GM23338 (cell line): ENCODE results near the gene CDH19. TPM values are rescaled to one million over a fixed set of nuclear protein-coding genes. Genes with fewer than 3 reads are reported as not detected.

Source experiments
- ATAC-seq: fragments of 200-7000 bp; cut with Tn5 transposase; 3 replicates; pipeline ENCODE4 v1.9.1; 2020
- DNase-seq: peaks from one replicate; pipeline ENCODE4 v3.0.0-alpha.2; 2015; ENCODE audit warnings: low spot score
- H2AFZ ChIP-seq: fragments of 200-600 bp; sonication (generic); 2 replicates; pipeline ENCODE4 v1.8.0; 2016; ENCODE audit warnings: antibody characterized with exemption, mild to moderate bottlenecking, moderate library complexity
- H3F3A ChIP-seq: fragments of 200-600 bp; sonication (generic); replicated peaks from 2 replicates; pipeline ENCODE4 v1.8.0; 2017; ENCODE audit warnings: antibody characterized with exemption, mixed run types, low read depth
- H3K27ac ChIP-seq: fragments of 200-600 bp; sonication (generic); 2 replicates; pipeline ENCODE4 v1.6.1; 2016; ENCODE audit warnings: low read depth
- H3K27me3 ChIP-seq: fragments of 200-600 bp; sonication (generic); 2 replicates; pipeline ENCODE4 v1.8.0; 2016; ENCODE audit warnings: mild to moderate bottlenecking, mixed run types, moderate library complexity; ENCODE audit not compliant: insufficient read depth
- H3K36me3 ChIP-seq: fragments of 200-600 bp; sonication (generic); 2 replicates; pipeline ENCODE4 v1.8.0; 2016; ENCODE audit warnings: mild to moderate bottlenecking; ENCODE audit not compliant: insufficient read depth
- H3K4me1 ChIP-seq: fragments of 200-600 bp; sonication (generic); 2 replicates; pipeline ENCODE4 v1.8.0; 2016; ENCODE audit warnings: mild to moderate bottlenecking, moderate library complexity; ENCODE audit not compliant: insufficient read depth
- H3K4me2 ChIP-seq: fragments of 200-600 bp; sonication (generic); 2 replicates; pipeline ENCODE4 v1.7.1; 2017; ENCODE audit warnings: mixed run types
- H3K4me3 ChIP-seq: fragments of 200-600 bp; sonication (generic); 2 replicates; pipeline ENCODE4 v1.6.1; 2016; ENCODE audit warnings: mixed run types
- H3K79me2 ChIP-seq: fragments of 200-600 bp; sonication (generic); replicated peaks from 2 replicates; pipeline ENCODE4 v1.8.0; 2017; ENCODE audit warnings: mild to moderate bottlenecking; ENCODE audit not compliant: insufficient read depth
- H3K9me2 ChIP-seq: fragments of 200-600 bp; sonication (generic); 2 replicates; pipeline ENCODE4 v1.8.0; 2017; ENCODE audit not compliant: insufficient read depth
- H4K20me1 ChIP-seq: fragments of 200-600 bp; sonication (generic); replicated peaks from 2 replicates; pipeline ENCODE4 v1.8.0; 2017; ENCODE audit warnings: mild to moderate bottlenecking; ENCODE audit not compliant: insufficient read depth
- H3K27ac Mint-ChIP-seq: 2 replicates; pipeline ENCODE4 v1.8.0; 2020; ENCODE audit warnings: inconsistent platforms, mild to moderate bottlenecking, moderate library complexity, mixed read lengths
- H3K27me3 Mint-ChIP-seq: 3 replicates; pipeline ENCODE4 v1.8.0; 2022; ENCODE audit warnings: low read depth, mild to moderate bottlenecking, moderate library complexity, mixed read lengths, inconsistent platforms; ENCODE audit not compliant: insufficient read depth, poor library complexity
- H3K36me3 Mint-ChIP-seq: 3 replicates; pipeline ENCODE4 v1.8.0; 2021; ENCODE audit warnings: low read depth, mild to moderate bottlenecking, inconsistent platforms, moderate library complexity, mixed read lengths
- H3K4me1 Mint-ChIP-seq: 3 replicates; pipeline ENCODE4 v1.8.0; 2020; ENCODE audit warnings: mild to moderate bottlenecking, inconsistent platforms, mixed read lengths
- H3K4me3 Mint-ChIP-seq: 3 replicates; pipeline ENCODE4 v1.8.0; 2021; ENCODE audit warnings: moderate library complexity, mild to moderate bottlenecking, inconsistent platforms, mixed read lengths
- H3K9me3 Mint-ChIP-seq: 3 replicates; pipeline ENCODE4 v1.8.0; 2020; ENCODE audit warnings: moderate library complexity, mild to moderate bottlenecking, inconsistent platforms, mixed read lengths
- EZH2phosphoT487 ChIP-seq: fragments of 200-600 bp; sonication (generic); IDR thresholded peaks from one replicate; pipeline ENCODE4 v1.8.1; 2018; ENCODE audit warnings: antibody characterized with exemption; ENCODE audit not compliant: unreplicated experiment
- JUNB ChIP-seq: IDR thresholded peaks from one replicate; pipeline ENCODE4 v1.6.1; 2016; ENCODE audit warnings: antibody characterized with exemption; ENCODE audit not compliant: unreplicated experiment
- NANOG ChIP-seq: IDR thresholded peaks from 2 replicates; pipeline ENCODE4 v1.6.1; 2016; ENCODE audit warnings: antibody characterized with exemption, borderline replicate concordance
- STAT1 ChIP-seq: IDR thresholded peaks from one replicate; pipeline ENCODE4 v1.6.1; 2016; ENCODE audit warnings: antibody characterized with exemption; ENCODE audit not compliant: unreplicated experiment
- ZNF114 ChIP-seq: fragments of 250-450 bp; sonication (Bioruptor Pico); IDR thresholded peaks from 2 replicates; pipeline ENCODE4 v1.5.0; 2020; ENCODE audit warnings: mild to moderate bottlenecking, moderate library complexity
- polyA plus RNA-seq: library from polyadenylated mRNA; unstranded; fragments of >200 nt; fragmentation: Nextera tagmentation; extraction: Ambion mirVana; gene quantifications from 2 replicates; pipeline ENCODE4 v1.2.1, GENCODE V29; 2016
- total RNA-seq: library from RNA; depleted of rRNA; stranded (reverse); fragments of >200 nt; shearing (Covaris generic); gene quantifications from 2 replicates; pipeline ENCODE4 v1.2.3, GENCODE V29; 2014
- TF ChIP-seq, protein P1 (sequence below): fragments of 250-450 bp; sonication (Bioruptor Pico); IDR thresholded peaks from 2 replicates; pipeline ENCODE4 v1.5.0; 2020; ENCODE audit warnings: mild to moderate bottlenecking, moderate library complexity
- TF ChIP-seq, protein P2 (sequence below), 2 experiments: fragments of 200-600 bp in 1 of 2; sonication (generic) in 1 of 2; conservative IDR thresholded peaks; 2 replicates each; pipeline versions ENCODE4 v1.5.1 to v1.6.1; 2016 to 2017; ENCODE audit warnings: antibody characterized with exemption in 2 of 2, low read depth in 2 of 2, mild to moderate bottlenecking in 2 of 2, moderate library complexity in 1 of 2
- TF ChIP-seq, protein P3 (sequence below): IDR thresholded peaks from 2 replicates; pipeline ENCODE4 v1.6.1; 2016; ENCODE audit warnings: antibody characterized with exemption

The CDH19 gene
- total and polyA plus RNA-seq, 2 experiments from 2014 or later, result 0.03 TPM

DNA sequence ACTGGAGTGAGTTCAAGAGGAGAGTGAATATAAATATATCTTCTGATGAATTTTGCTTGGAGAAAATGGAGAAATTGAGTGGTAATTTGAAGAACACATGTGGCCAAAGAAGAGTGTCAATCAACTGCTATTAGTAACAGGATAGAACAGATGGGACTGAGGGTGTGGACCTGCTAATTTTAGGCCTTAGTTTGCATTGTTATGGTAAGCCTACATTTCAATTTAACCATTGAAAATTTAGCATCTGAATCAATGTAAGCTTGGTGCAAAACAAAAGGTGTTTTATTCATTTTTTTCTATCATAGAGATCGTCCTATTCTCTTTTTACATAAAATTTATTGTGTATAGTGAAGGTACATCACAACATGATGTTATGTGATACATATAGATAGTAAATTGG lies 42.1 kb upstream of the CDH19 start:
- Mint-ChIP-seq H3K4me3 (no peak overlapping the region), H3K9me3 (no peaks in the 10 kb centered on the region), H3K36me3 (no peaks in the 10 kb centered on the region), H3K27me3 (no peaks in the 10 kb centered on the region), H3K4me1 (peaks cover 18% of the 10 kb centered on the region), H3K27ac (peak overlapping the region; percentile 25; the same call in 1 of the 2 replicates)
- ATAC-seq (no peak; the same call in 2 of the 3 replicates), DNase-seq (no peak)
- Histone ChIP-seq H3K27ac (no peak overlapping the region), H3K36me3 (no peaks in the 10 kb centered on the region), H3K4me1 (peaks cover 31% of the 10 kb centered on the region), H4K20me1 (no peaks in the 10 kb centered on the region), H3F3A (no peaks in the 10 kb centered on the region), H3K27me3 (no peaks in the 10 kb centered on the region), H3K4me2 (peak overlapping the region; percentile 46), H3K4me3 (no peak overlapping the region), H3K9me2 (peaks cover 3% of the 10 kb centered on the region; the same call in 1 of the 2 replicates), H3K79me2 (no peaks in the 10 kb centered on the region), H2AFZ (no peak overlapping the region)
- TF ChIP-seq, protein P1, sequence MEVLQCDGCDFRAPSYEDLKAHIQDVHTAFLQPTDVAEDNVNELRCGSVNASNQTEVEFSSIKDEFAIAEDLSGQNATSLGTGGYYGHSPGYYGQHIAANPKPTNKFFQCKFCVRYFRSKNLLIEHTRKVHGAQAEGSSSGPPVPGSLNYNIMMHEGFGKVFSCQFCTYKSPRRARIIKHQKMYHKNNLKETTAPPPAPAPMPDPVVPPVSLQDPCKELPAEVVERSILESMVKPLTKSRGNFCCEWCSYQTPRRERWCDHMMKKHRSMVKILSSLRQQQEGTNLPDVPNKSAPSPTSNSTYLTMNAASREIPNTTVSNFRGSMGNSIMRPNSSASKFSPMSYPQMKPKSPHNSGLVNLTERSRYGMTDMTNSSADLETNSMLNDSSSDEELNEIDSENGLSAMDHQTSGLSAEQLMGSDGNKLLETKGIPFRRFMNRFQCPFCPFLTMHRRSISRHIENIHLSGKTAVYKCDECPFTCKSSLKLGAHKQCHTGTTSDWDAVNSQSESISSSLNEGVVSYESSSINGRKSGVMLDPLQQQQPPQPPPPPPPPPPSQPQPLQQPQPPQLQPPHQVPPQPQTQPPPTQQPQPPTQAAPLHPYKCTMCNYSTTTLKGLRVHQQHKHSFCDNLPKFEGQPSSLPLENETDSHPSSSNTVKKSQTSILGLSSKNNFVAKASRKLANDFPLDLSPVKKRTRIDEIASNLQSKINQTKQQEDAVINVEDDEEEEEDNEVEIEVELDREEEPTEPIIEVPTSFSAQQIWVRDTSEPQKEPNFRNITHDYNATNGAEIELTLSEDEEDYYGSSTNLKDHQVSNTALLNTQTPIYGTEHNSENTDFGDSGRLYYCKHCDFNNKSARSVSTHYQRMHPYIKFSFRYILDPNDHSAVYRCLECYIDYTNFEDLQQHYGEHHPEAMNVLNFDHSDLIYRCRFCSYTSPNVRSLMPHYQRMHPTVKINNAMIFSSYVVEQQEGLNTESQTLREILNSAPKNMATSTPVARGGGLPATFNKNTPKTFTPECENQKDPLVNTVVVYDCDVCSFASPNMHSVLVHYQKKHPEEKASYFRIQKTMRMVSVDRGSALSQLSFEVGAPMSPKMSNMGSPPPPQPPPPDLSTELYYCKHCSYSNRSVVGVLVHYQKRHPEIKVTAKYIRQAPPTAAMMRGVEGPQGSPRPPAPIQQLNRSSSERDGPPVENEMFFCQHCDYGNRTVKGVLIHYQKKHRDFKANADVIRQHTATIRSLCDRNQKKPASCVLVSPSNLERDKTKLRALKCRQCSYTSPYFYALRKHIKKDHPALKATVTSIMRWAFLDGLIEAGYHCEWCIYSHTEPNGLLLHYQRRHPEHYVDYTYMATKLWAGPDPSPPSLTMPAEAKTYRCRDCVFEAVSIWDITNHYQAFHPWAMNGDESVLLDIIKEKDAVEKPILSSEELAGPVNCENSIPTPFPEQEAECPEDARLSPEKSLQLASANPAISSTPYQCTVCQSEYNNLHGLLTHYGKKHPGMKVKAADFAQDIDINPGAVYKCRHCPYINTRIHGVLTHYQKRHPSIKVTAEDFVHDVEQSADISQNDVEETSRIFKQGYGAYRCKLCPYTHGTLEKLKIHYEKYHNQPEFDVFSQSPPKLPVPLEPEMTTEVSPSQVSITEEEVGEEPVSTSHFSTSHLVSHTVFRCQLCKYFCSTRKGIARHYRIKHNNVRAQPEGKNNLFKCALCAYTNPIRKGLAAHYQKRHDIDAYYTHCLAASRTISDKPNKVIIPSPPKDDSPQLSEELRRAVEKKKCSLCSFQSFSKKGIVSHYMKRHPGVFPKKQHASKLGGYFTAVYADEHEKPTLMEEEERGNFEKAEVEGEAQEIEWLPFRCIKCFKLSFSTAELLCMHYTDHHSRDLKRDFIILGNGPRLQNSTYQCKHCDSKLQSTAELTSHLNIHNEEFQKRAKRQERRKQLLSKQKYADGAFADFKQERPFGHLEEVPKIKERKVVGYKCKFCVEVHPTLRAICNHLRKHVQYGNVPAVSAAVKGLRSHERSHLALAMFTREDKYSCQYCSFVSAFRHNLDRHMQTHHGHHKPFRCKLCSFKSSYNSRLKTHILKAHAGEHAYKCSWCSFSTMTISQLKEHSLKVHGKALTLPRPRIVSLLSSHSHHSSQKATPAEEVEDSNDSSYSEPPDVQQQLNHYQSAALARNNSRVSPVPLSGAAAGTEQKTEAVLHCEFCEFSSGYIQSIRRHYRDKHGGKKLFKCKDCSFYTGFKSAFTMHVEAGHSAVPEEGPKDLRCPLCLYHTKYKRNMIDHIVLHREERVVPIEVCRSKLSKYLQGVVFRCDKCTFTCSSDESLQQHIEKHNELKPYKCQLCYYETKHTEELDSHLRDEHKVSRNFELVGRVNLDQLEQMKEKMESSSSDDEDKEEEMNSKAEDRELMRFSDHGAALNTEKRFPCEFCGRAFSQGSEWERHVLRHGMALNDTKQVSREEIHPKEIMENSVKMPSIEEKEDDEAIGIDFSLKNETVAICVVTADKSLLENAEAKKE (CRISPR knock-in tag), result no peak
- TF ChIP-seq ZNF114 (CRISPR knock-in tag), result no peak
- TF ChIP-seq EZH2phosphoT487, result no peak
- TF ChIP-seq, protein P2, sequence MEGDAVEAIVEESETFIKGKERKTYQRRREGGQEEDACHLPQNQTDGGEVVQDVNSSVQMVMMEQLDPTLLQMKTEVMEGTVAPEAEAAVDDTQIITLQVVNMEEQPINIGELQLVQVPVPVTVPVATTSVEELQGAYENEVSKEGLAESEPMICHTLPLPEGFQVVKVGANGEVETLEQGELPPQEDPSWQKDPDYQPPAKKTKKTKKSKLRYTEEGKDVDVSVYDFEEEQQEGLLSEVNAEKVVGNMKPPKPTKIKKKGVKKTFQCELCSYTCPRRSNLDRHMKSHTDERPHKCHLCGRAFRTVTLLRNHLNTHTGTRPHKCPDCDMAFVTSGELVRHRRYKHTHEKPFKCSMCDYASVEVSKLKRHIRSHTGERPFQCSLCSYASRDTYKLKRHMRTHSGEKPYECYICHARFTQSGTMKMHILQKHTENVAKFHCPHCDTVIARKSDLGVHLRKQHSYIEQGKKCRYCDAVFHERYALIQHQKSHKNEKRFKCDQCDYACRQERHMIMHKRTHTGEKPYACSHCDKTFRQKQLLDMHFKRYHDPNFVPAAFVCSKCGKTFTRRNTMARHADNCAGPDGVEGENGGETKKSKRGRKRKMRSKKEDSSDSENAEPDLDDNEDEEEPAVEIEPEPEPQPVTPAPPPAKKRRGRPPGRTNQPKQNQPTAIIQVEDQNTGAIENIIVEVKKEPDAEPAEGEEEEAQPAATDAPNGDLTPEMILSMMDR (conservative IDR thresholded peaks at IDR 0.05; ENCODE audit: low read depth in 2 of 2), result no peak
- TF ChIP-seq NANOG, result peak; percentile 74
- TF ChIP-seq STAT1, result no peak
- no peak for TF ChIP-seq JUNB
- TF ChIP-seq, protein P3, sequence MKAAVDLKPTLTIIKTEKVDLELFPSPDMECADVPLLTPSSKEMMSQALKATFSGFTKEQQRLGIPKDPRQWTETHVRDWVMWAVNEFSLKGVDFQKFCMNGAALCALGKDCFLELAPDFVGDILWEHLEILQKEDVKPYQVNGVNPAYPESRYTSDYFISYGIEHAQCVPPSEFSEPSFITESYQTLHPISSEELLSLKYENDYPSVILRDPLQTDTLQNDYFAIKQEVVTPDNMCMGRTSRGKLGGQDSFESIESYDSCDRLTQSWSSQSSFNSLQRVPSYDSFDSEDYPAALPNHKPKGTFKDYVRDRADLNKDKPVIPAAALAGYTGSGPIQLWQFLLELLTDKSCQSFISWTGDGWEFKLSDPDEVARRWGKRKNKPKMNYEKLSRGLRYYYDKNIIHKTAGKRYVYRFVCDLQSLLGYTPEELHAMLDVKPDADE, result no peak
